ENCODE measurements around the gene LCT. TPM values are rescaled to one million over a fixed set of nuclear protein-coding genes. Genes with fewer than 3 reads are reported as not detected.
"Not testable (repeated sequence)": the region's sequence is repeated elsewhere in the genome, so short reads cannot be mapped to it uniquely, and the experiment has no call there.

LCT gene
- 0.82 and 1.5 TPM in 2 replicates for total RNA-seq (2022)
- percentile 39 among the genes with signal in this experiment for Bru-seq, nascent RNA
- percentile 37 among the genes with signal in this experiment for BruChase-seq, experiment 1, labeled RNA remaining after a 2-hour chase
- percentile 34 among the genes with signal in this experiment for BruChase-seq, experiment 2, labeled RNA remaining after a 6-hour chase
- long read RNA-seq, partial matches to known transcripts = 2 of 3 reads
- long read RNA-seq, other reads (novel, unspliced or antisense) = 1 of 3 reads

GRCh38 chr2:135836596-135837270 is at the start of gene LCT:
Gene LCT, minus strand, starts transcription at chr2:135837184. Its CDS starts 15 bp downstream, at chr2:135837169.
- no peaks in the 10 kb centered on the region for H3K27me3 ChIP-seq (replicated peaks; ENCODE audit: control insufficient read depth, insufficient read depth, low read length)
- Mint-ChIP-seq H3K4me3 (ENCODE audit: unreplicated experiment) (no peak within 1 kb of the TSS), H3K4me1 (ENCODE audit: low read depth, unreplicated experiment) (peaks cover 14% of the 10 kb centered on the region), H3K36me3 (ENCODE audit: insufficient read depth, unreplicated experiment) (peaks cover 34% of the 10 kb centered on the region), H3K27me3 (ENCODE audit: insufficient read depth, unreplicated experiment) (no peaks in the 10 kb centered on the region), H3K27ac (ENCODE audit: unreplicated experiment) (peak within 1 kb of the TSS; percentile 22), H3K9me3 (ENCODE audit: unreplicated experiment) (no peaks in the 10 kb centered on the region)
- DNase-seq = no peak
- H3K36me3 ChIP-seq (ENCODE audit: control insufficient read depth, insufficient read depth, low read length) = no peaks in the 10 kb centered on the region; the same call in 1 of the 2 replicates
- H3K4me3 ChIP-seq (ENCODE audit: low read depth, low read length) = no peak within 1 kb of the TSS
- TSS peak; percentile 13 for BruUV-seq (replicated peaks)
- H3K9me3 ChIP-seq = no peaks in the 10 kb centered on the region
- ChIA-PET CTCF (no interaction called here), POLR2A (no interaction called here)
- intact Hi-C loops (cut with micrococcal nuclease; ENCODE audit: unreplicated experiment) = no loop called here
- TF ChIP-seq, protein P1, sequence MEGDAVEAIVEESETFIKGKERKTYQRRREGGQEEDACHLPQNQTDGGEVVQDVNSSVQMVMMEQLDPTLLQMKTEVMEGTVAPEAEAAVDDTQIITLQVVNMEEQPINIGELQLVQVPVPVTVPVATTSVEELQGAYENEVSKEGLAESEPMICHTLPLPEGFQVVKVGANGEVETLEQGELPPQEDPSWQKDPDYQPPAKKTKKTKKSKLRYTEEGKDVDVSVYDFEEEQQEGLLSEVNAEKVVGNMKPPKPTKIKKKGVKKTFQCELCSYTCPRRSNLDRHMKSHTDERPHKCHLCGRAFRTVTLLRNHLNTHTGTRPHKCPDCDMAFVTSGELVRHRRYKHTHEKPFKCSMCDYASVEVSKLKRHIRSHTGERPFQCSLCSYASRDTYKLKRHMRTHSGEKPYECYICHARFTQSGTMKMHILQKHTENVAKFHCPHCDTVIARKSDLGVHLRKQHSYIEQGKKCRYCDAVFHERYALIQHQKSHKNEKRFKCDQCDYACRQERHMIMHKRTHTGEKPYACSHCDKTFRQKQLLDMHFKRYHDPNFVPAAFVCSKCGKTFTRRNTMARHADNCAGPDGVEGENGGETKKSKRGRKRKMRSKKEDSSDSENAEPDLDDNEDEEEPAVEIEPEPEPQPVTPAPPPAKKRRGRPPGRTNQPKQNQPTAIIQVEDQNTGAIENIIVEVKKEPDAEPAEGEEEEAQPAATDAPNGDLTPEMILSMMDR (IDR thresholded peaks at IDR 0.05; ENCODE audit: insufficient read depth in 1 of 2, low read depth in 1 of 2, low read length in 1 of 2, severe bottlenecking in 1 of 2, unreplicated experiment in 1 of 2) = no peak
- H3K4me1 ChIP-seq = peaks cover 20% of the 10 kb centered on the region

- DNase-seq = no peak
- ChIA-PET POLR2A (interaction anchor here (0.6 kb wide), 1 partner anchor 19 kb away, joined by 7 read pairs; no protein-coding TSS in a partner anchor), CTCF (interaction anchor here (0.5 kb wide), 1 partner anchor 18 kb away, joined by 3 read pairs; no protein-coding TSS in a partner anchor)
- Histone ChIP-seq H3K4me1 (no peaks in the 10 kb centered on the region), H3K4me3 (ENCODE audit: low read depth, low read length) (no peak overlapping the region), H3K9me3 (peaks cover 6% of the 10 kb centered on the region), H3K36me3 (ENCODE audit: control insufficient read depth, insufficient read depth, low read length) (no peaks in the 10 kb centered on the region), H3K27me3 (replicated peaks; ENCODE audit: control insufficient read depth, insufficient read depth, low read length) (no peaks in the 10 kb centered on the region)
- H3K4me1 Mint-ChIP-seq (ENCODE audit: low read depth, unreplicated experiment) = no peaks in the 10 kb centered on the region
- TF ChIP-seq, protein P1 (IDR thresholded peaks at IDR 0.05; ENCODE audit: insufficient read depth in 1 of 2, low read depth in 1 of 2, low read length in 1 of 2, severe bottlenecking in 1 of 2, unreplicated experiment in 1 of 2) = no peak
- H3K9me3 Mint-ChIP-seq (ENCODE audit: unreplicated experiment) = peaks cover 10% of the 10 kb centered on the region
- H3K36me3 Mint-ChIP-seq (ENCODE audit: insufficient read depth, unreplicated experiment) = no peaks in the 10 kb centered on the region
- no TSS peak for BruUV-seq (replicated peaks)
- H3K27me3 Mint-ChIP-seq (ENCODE audit: insufficient read depth, unreplicated experiment) = no peaks in the 10 kb centered on the region
- intact Hi-C loops (cut with micrococcal nuclease; ENCODE audit: unreplicated experiment) = no loop called here
- no peak overlapping the region for H3K27ac Mint-ChIP-seq (ENCODE audit: unreplicated experiment)
- H3K4me3 Mint-ChIP-seq (ENCODE audit: unreplicated experiment) = no peak overlapping the region
These were observed 48.7 kb upstream of the LCT start for GRCh38 chr2:135885709-135886108.

DNA sequence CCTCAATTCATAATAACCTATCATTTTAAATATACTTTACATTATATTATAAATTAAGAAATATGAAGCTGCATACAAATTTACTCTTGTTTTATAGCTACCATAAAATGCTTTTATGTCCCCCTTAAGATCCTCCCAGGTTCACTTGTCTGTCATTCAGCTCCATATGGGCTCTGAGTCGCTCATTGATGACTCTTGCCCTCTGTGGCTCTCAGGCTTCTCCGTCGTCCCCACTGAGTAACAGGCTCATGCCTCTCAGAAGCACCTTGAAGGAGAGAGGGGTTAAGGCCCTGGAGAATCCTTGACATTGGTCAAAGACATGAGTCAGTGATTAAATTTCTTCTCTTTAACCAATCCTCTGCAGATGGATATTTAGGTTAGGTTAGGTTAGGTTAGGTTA is 45.4 kb upstream of the LCT start:
- Mint-ChIP-seq H3K27me3 (ENCODE audit: insufficient read depth, unreplicated experiment) (no peaks in the 10 kb centered on the region), H3K9me3 (ENCODE audit: unreplicated experiment) (no peaks in the 10 kb centered on the region), H3K4me1 (ENCODE audit: low read depth, unreplicated experiment) (no peaks in the 10 kb centered on the region), H3K27ac (ENCODE audit: unreplicated experiment) (no peak overlapping the region), H3K4me3 (ENCODE audit: unreplicated experiment) (no peak overlapping the region), H3K36me3 (ENCODE audit: insufficient read depth, unreplicated experiment) (peaks cover 3% of the 10 kb centered on the region)
- Histone ChIP-seq H3K27me3 (replicated peaks; ENCODE audit: control insufficient read depth, insufficient read depth, low read length) (no peaks in the 10 kb centered on the region), H3K4me1 (no peaks in the 10 kb centered on the region), H3K9me3 (no peaks in the 10 kb centered on the region), H3K36me3 (ENCODE audit: control insufficient read depth, insufficient read depth, low read length) (no peaks in the 10 kb centered on the region), H3K4me3 (ENCODE audit: low read depth, low read length) (no peak overlapping the region)
- BruUV-seq (replicated peaks) = no TSS peak
- intact Hi-C loops (cut with micrococcal nuclease; ENCODE audit: unreplicated experiment) = no loop called here
- TF ChIP-seq, protein P1 (IDR thresholded peaks at IDR 0.05; ENCODE audit: insufficient read depth in 1 of 2, low read depth in 1 of 2, low read length in 1 of 2, severe bottlenecking in 1 of 2, unreplicated experiment in 1 of 2) = no peak
- ChIA-PET POLR2A (no interaction called here), CTCF (no interaction called here)
- no peak for DNase-seq

GRCh38 chr2:135876770-135877169 is 39.8 kb upstream of the LCT start:
- H3K27me3 Mint-ChIP-seq (ENCODE audit: insufficient read depth, unreplicated experiment); DNase-seq; H3K27me3 ChIP-seq (replicated peaks; ENCODE audit: control insufficient read depth, insufficient read depth, low read length); H3K36me3 ChIP-seq (ENCODE audit: control insufficient read depth, insufficient read depth, low read length); H3K9me3 Mint-ChIP-seq (ENCODE audit: unreplicated experiment); H3K9me3 ChIP-seq; BruUV-seq (replicated peaks): not testable (repeated sequence)
- H3K27ac Mint-ChIP-seq (ENCODE audit: unreplicated experiment) = peak overlapping the region; percentile 81
- intact Hi-C loops (cut with micrococcal nuclease; ENCODE audit: unreplicated experiment) = loop anchor here (1.0 kb wide), 1 partner anchor 25 kb away; no protein-coding TSS in a partner anchor
- Histone ChIP-seq H3K4me1 (peaks cover 23% of the 10 kb centered on the region), H3K4me3 (ENCODE audit: low read depth, low read length) (peak overlapping the region; percentile 23)
- peaks cover 37% of the 10 kb centered on the region for H3K36me3 Mint-ChIP-seq (ENCODE audit: insufficient read depth, unreplicated experiment)
- POLR2A ChIA-PET = interaction anchor here (0.6 to 1.3 kb wide), 10 partner anchors 11 to 1344 kb away, joined by 3 to 9 read pairs (median 6); partner anchors contain the start of gene DARS1
- CTCF ChIA-PET = interaction anchor here (1.0 kb wide), 1 partner anchor 37 kb away, joined by 5 read pairs; no protein-coding TSS in a partner anchor
- H3K4me3 Mint-ChIP-seq (ENCODE audit: unreplicated experiment) = peak overlapping the region; percentile 81
- peaks cover 21% of the 10 kb centered on the region for H3K4me1 Mint-ChIP-seq (ENCODE audit: low read depth, unreplicated experiment)
